Measurements from ENCODE around the gene HEXD.
"Not testable (repeated sequence)": the region's sequence is repeated elsewhere in the genome, so short reads cannot be mapped to it uniquely, and the experiment has no call there.

Gene HEXD

GRCh38 chr17:82442643-82443464 is 24.7 kb downstream of the HEXD start:
- no peak for DNase-seq

DNA sequence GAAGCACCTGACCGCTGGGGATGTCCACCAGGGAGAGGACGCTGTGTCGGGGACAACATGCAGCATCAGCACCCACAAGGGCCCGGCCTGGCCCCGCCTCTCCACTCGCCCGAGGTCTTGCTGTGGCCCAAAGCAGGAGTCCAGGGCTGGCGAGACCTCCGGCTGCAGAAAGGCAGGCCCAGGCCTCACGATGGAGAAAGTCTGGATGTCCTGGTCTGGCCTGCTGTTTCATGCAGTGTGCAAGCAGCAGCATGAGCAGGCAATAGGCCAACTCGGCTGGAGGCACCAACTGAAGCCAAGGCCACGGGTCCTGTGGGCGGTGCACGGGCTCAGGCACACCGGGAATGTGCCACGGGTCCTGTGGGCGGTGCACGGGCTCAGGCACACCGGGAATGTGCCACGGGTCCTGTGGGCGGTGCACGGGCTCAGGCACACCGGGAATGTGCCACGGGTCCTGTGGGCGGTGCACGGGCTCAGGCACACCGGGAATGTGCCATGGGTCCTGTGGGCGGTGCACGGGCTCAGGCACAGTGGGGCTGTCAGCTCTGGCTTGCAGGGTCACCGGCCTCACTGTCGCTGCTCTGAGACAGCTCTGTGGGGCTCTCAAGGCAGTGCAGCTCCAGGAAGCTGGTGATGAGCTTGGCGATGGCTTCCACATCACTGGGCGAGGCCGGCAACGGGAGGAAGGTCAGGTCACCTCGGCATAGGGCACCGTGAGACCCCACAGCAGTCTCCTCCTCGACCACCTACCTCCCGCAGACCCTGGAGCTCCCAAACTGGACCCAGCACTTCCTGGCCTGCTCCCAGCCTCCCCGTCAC is 25.5 kb downstream of the HEXD start:
- DNase-seq, result no peak

DNA sequence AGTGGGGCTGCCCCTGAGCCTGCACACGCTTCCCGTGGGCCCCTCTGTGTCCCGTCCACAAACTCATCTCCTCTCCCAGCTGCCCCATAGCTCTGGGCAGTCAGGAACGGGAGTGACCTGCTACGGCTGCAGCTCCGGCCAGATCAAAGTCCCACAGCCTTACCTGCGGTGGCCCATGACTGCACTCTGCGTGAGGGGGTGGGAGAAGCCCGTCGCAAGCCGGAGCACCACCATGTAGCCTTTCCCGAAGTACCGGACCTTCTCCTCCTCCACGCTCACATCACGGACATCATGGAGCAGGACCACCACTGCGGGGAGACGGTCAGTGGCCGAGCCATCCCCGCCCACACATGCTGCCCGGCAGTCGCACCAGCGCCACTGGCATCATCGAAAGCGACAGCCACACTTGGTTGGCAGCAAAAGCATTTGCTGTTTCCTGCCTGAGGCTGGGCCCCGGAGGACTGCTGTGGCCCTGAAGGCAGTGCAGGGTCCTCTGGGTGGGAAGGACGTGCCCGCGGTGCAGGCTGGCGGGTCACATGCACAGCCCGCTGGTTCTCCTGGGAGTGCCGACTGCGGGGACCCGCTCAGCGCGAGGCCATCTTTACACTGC is 26.2 kb downstream of the HEXD start:
- no peak for DNase-seq

DNA sequence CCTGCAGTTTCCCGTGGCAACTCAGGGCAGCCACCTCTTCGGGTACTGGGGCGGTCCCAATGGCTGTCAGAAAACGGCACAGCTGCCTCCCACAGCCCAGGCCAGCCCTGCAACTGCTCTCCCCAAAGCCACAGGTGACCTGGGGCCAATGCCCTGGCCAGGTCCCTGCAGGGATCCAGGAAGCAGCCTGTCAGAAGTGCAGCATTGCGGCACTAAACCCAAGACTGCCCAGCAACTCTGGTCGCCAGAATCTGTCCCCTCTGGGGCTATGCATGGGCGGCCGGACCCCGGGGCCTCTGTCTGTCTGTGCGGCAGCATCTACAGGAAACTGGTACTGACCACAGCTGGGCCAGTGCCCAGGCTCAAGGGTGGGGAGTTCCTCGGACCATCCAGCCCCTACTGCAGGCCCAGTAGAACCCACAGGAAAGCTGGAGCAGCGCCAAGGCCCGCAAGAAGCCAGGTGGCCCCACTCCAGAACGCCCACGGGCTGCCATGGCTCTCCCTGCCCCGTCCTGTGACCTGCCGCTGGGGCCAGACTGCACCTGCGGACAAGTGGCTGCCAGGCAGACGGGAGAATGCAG is 26.9 kb downstream of the HEXD start:
- DNase-seq, result no peak

DNA sequence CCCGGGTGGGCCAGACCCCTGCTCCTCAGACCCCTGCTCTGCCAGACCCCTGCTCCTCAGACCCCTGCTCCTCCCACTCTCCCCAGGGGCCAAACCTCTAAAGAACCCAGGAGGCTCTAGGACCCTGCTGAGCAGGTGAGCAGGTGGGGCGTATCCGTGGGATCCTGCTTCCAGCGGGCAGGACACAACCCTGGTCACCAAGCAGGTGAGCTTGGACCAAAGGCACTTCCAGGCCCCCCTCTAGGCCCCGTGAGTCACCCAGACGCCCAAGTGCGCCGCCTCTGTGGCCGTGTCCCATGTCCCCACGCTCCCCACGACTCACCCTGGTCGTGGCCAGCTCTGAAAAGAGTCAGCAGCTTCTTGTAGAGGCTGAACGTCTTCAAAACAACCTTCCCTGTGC is 27.4 kb downstream of the HEXD start:
- no peak for DNase-seq

GRCh38 chr17:82446124-82446523 is 28.0 kb downstream of the HEXD start:
- DNase-seq, result no peak

DNA sequence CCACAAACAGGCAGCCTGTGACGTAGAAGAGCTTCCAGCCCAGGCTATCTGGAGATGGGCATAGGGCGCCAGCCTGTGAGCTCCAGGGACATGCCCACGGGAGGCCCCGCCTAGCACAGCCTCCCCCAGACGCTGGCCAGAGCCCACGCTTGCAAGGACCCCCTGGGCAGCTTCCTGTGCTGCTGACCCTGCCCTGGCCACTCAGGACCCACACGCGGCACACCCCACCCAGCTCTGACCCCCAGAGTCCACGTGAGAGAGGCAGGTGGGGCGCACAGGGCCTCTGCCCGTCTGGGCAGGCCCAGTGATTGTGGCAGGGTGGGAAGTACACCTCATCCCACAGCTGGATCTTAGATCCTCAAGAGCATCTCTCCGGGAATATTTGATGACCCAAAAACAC is 28.5 kb downstream of the HEXD start:
- no peak for DNase-seq

DNA sequence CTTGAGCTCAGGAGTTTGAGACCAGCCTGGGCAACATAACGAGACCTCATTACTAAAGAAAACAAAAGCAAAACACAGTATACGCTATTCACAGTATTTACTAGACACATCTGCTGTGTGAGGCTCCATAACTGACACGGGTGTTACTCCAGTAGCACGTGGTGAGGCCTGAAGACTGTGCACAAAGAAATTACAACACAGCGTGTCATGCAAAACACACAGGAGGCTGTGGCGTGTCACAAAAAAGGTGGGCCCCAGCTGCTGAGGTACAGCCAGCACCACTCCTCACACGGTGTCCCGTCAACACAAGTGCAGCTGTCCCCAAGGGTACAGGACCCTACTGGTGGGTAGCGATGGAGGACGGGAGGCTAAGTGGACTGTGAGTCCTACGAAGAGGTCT is 29.7 kb downstream of the HEXD start:
- no peak for DNase-seq

DNA sequence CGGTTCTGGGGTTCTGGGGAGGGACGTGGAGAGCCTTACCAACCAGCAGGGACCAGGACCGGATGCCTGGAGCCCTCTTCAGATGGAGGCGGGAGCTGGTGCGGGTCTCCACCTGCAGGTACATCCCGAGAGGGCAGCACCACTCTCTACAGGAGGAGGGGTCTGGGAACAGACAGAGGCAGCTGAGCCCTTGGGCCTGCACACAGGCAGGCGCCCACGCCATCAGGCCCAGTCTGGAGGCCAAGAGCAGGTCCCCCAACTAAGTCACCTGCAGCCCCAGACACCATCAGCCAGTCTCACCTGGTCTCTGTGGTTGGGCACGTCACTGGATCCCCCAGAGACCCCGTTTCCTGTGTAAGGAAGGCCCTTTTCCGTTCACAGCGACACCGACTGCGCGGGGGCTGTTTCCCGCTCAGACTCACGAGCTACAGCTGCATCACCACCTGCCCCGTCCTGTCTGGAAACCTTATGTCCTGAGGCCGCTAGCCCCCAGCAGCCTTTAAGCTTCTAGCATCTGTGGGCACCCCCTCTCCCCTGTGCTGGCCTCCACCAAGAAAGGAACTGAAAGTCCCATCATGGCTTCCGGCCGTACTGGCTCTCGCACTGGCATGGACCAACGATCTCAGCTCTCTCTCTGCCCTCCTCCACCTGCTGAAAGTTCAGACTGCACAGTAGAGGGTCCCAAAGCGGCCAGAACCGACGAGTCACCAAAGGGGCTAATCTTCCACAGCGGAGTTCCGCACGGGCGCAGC is 31.2 kb downstream of the HEXD start:
- peak; percentile 12 for DNase-seq

DNA sequence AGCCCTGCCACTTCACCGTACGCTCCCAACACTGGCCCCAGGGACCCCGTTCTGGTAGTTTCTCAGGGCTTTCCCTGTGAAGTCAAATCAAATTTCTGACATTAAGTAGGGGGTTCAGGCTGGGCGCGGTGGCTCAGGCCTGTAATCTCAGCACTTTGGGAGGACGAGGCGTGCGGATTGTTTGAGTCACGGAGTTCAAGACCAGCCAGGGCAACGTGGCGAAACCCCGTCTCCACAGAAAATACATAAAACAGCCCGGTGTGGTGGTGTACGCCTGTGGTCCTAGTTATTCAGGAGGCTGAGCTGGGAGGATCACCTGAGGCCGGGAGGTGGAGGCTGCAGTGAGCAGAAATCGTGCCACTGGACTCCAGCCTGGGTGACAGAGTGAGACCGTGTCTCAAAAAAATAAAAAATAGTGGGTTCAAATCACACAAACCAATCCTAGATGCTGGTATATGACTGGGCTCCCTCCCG is 31.8 kb downstream of the HEXD start:
- peak; percentile 29 for DNase-seq

DNA sequence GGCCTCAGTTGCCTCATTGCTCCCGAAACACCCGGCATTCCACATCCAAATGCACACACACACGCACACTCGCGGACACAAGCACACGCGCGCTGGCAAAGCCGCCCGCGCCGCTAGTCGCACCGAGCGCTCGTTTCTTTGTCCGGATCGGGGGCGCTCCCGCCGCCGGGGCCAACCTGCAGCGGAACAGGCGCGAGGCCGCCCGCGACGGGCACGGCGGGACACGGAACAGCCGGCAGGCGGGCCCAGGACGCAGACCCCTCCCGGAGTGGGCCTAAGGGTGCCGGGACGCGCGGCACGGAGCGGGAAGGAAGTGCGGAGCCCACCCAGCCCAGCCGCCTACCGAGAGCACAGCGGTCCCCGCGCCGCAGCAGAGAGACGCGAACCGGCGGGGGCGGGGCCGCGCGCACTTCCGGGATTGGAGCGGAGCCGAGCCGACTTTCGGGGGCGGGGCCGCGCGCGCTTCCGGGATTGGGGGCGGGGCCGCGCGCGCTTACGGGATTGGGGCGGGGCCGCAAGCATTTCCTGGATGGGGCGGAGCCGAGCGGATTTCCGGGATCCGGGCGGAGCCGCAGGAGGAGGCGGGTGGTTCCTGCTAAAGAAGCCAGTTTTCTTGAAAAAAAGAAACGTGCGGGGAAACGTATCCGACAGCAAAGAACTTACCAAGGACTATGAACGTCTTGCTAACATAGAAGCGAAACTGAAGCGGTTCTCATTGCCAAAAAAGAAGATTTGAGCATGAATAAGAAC is 32.4 kb downstream of the HEXD start, which contains the start of gene CYBC1:
TSS of gene CYBC1 (minus strand) at position 396 of the 750 bp plus-strand sequence. CDS start 1,498 bp downstream, outside the sequence.
- DNase-seq, result peak; percentile 92

- DNase-seq, result no peak
These were observed 34.0 kb downstream of the HEXD start for GRCh38 chr17:82452162-82452561.

GRCh38 chr17:82453151-82453550 is 35.0 kb downstream of the HEXD start:
- DNase-seq, result not testable (repeated sequence)

DNA sequence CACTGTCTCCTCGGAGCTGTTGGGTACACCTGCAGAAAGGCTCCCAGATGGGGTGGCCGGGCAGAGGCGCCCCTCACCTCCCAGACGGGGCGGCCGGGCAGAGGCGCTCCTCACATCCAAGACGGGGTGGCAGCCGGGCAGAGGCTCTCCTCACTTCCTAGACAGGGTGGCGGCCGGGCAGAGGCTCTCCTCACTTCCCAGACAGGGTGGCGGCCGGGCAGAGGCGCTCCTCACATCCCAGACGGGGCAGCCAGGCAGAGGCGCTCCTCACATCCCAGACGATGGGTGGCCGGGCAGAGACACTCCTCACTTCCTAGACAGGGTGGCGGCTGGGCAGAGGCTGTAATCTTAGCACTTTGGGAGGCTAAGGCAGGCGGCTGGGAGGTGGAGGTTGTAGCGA is 35.6 kb downstream of the HEXD start:
- DNase-seq, result not testable (repeated sequence)

- DNase-seq, result peak; percentile 45
These were observed 39.2 kb downstream of the HEXD start for GRCh38 chr17:82457073-82457928.

DNA sequence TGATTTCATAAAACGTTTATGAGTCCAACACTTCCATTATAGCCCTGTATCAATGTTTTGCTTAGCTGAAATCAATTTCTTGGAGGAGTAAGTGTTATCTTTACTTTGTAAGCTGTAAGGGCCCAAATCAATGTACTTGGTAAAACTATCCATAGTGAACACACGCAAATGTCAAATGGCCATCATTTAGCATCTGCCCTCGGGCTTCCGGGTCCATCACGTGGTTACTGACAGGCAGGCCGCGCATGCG is 39.7 kb downstream of the HEXD start:
- DNase-seq, result peak; percentile 96

DNA sequence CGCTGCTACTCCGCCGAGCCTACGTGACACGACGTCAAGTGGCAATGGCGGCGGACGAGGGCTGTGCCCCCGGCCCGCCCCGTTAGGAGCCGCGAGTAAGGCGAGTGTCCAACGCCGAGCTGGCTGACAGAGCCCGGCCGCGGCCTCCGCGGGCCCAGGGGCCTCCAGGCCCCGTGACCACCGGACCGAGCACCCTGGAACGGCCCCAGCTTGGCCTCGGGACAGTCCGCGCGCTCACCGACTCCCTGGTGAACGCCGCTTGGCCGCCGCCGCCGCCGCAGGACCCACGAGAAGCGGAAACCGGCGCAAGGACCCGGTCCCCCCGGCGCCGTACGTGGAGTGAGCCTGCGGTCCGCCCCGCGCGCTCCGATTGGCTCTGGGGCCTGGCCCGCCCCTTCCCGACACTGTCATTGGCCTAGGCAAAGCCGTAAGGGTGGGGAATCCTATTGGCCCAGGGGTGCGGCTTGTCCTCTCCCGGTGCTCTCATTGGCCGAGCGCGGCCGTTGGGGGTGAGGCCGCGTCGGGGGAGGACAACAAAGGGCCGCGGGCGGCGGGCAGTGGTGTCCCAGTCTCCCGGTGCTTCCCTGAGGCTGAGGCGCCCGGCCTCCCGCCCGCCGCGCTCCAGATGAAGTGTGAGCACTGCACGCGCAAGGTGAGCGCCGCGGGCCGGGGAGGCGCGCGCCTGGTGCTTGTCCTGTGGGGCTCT is 40.2 kb downstream of the HEXD start, which contains the start of gene NARF:
TSS of gene NARF (plus strand) at position 563 of the 706 bp plus-strand sequence. CDS start at position 626, 63 bp downstream.
- peak; percentile 99 for DNase-seq

DNA sequence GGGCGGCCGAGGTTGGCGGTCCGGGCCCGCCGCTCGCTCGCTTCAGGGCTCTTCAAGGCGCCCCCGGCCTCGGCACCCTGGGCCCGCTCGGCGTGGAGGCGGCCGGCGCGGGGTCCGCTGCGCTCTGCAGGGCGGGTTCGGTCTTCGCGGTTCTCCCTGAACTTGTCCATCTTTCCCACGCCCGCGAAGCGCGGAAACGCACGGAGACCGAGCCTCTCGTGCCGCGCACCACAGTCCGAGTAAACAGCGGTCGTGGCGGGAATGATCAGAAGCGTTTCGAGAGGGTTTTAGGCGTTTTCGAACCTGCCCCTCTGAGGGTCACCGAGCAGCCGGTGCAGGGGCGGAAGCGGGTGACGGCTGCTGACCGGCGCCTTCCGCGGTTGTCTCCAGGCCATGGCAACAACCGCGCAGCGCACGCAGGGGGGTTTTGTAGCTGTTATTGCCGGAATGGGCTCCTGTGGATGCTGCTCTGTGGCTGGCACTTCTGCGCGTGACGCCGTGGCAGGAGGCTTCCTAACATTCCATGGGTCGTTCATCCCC is 40.8 kb downstream of the HEXD start:
- peak; percentile 18 for DNase-seq

DNA sequence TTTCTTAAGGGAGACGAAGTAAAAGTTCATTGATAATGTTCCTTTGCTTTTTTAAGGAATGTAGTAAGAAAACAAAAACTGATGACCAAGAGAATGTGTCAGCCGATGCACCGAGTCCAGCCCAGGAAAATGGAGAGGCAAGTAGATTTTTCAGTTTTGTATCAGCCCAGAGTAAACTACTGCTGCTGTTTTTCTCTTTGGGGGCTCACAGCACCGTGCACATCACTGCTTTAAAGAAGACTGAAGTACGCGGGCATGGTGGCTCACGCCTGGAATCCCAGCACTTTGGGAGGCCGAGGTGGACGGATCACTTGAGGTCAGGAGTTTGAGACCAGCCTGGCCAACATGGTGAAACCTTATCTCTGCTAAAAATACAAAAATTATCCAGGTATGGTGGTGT is 41.8 kb downstream of the HEXD start:
- DNase-seq, result not testable (repeated sequence)

Measured in hematopoietic multipotent progenitor cell treated with erythropoietin and hydrocortisone succinate and interleukin-3 and kit ligand, for 8 days (in vitro differentiated cells).